Femur (tissue), 1 donor: ENCODE results near the gene GOLGA8R.
"Not testable (repeated sequence)": the region's sequence is repeated elsewhere in the genome, so short reads cannot be mapped to it uniquely, and the experiment has no call there.

ENCODE experiments used
- DNase-seq: peaks from one replicate; pipeline ENCODE4 v3.0.0-alpha.2; 2017

Gene GOLGA8R, protein sequence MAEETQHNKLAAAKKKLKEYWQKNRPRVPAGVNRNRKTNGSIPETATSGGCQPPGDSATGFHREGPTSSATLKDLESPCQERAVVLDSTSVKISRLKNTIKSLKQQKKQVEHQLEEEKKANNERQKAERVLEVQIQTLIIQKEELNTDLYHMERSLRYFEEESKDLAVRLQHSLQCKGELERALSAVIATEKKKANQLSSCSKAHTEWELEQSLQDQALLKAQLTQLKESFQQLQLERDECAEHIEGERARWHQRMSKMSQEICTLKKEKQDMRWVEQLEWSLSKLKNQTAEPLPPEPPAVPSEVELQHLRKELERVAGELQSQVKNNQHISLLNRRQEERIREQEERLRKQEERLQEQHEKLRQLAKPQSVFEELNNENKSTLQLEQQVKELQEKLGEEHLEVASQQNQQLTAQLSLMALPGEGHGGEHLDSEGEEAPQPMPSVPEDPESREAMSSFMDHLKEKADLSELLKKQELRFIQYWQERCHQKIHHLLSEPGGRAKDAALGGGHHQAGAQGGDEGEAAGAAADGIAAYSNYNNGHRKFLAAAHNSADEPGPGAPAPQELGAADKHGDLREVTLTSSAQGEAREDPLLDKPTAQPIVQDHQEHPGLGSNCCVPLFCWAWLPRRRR

GRCh38 chr15:30414160-30414559 is at the start of gene GOLGA8R:
Gene GOLGA8R (minus strand): TSS chr15:30414260. CDS start chr15:30414162, 98 bp downstream.
- not testable (repeated sequence) for DNase-seq

DNA sequence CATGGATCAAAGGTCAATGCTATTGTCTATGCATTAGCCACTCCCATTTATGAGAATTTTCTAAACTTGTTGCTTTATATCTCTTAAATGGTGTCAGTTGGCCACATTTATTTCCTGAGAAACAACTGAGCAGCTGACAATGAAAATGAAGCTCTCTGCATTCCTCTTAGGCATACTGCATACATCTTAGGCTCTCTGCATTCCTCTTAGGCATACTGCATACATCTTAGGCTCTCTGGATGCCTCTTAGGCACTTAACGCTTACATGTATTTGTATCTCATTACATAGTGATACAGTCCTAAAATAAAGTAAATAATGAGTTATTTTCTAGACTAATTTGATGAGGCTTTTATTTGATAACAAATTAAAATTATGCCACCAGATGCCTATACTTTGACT is 49.8 kb upstream of the GOLGA8R start:
- DNase-seq: not testable (repeated sequence)

DNA sequence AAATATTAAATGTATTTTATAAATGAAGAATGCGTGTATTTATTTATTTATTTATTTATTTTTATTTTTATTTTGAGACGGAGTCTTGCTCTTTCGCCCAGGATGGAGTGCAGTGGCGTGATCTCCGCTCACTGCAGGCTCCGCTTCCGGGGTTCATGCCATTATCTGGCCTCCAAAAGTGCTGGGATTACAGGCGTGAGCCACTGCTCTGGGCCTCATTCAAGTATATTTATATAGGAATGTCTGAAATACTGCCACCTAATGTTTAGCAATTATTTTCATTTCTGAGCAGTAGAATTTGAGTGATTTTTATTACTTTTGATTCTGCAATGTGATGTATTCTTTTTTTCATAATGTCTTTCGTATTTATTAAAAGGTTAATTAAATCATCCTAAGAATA is 48.1 kb upstream of the GOLGA8R start:
- DNase-seq: not testable (repeated sequence)

GRCh38 chr15:30452702-30453101 is 38.6 kb upstream of the GOLGA8R start:
- not testable (repeated sequence) for DNase-seq

DNA sequence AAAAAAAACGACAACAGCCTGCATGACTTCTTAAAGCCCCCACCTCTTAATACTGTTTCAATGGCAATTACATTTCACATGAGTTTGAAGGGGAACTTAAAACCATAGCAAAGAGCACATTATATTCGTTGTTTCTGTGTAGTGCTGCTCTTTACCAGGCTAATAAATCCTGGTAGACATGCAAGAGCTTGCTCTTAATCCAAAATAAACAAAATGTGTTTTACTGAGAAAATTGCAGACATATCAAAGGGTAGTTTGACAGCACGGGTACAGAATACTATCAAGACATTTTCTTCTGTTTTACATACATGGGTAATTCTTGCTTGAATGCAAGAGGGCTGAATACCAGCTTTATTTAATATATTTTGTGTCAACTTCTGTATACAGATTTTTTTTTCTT is 24.3 kb upstream of the GOLGA8R start:
- not testable (repeated sequence) for DNase-seq

GRCh38 chr15:30435878-30436277 is 21.8 kb upstream of the GOLGA8R start:
- DNase-seq: not testable (repeated sequence)

GRCh38 chr15:30420723-30421122 is 6.7 kb upstream of the GOLGA8R start:
- not testable (repeated sequence) for DNase-seq

- DNase-seq: peak; percentile 2
Measured at GRCh38 chr15:30407636-30408035, 6.4 kb downstream of the GOLGA8R start.

DNA sequence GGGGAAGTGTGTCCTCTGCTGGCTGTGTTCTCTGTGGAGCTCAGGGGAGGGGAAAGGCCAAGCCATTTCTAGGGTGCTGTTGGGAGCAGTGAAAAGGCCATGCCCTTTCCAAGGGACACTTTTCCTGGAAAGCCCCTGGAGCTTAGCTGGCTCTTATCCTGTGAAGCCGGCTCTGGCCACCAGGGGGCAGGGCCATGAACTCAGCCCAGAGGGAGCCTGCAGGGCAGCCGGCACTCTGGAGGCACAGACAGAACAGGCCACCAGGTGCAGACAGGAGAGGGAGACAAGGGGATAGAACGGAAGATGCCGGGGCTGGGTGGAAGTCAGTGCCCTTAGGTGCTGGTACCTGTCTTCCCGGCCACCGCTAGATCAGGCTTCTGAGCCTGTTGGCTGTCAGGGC is 15.1 kb downstream of the GOLGA8R start:
- DNase-seq: not testable (repeated sequence)

- DNase-seq: not testable (repeated sequence)
Measured at GRCh38 chr15:30393664-30393991, 20.4 kb downstream of the GOLGA8R start.

GRCh38 chr15:30392766-30393663 is 21.0 kb downstream of the GOLGA8R start, which contains the start of gene CHRFAM7A:
Gene CHRFAM7A (minus strand): TSS chr15:30393540. CDS start chr15:30383351, 10,189 bp downstream.
- DNase-seq: not testable (repeated sequence)

GRCh38 chr15:30386318-30386887 is 27.7 kb downstream of the GOLGA8R start:
- DNase-seq: not testable (repeated sequence)

GRCh38 chr15:30377082-30377413 is 37.0 kb downstream of the GOLGA8R start:
- DNase-seq: not testable (repeated sequence)

- DNase-seq: not testable (repeated sequence)
Measured at GRCh38 chr15:30376375-30377081, 37.5 kb downstream of the GOLGA8R start.

- DNase-seq: peak; percentile 4
Measured at GRCh38 chr15:30375872-30376271, 38.2 kb downstream of the GOLGA8R start.

DNA sequence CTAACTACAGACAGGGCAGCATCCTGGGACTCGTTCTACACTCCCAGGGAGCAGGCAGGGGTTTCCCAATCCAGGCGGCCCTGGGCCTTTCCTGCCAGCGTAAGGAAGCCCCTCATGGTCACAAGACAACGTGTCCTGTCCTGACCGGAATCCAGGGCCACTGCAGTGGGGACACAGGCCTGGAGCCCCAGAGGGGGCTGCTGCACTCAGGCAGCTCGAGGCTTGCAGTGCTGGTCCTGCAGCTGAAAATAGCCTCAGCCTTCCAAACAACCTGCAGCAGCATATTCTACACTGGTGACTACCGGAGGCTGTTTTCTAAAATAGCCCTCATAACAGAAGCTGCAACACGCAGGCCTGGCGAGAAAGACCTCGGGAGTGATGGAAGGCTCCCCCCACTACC is 39.2 kb downstream of the GOLGA8R start:
- not testable (repeated sequence) for DNase-seq

- not testable (repeated sequence) for DNase-seq
Measured at GRCh38 chr15:30368271-30368670, 45.8 kb downstream of the GOLGA8R start.

DNA sequence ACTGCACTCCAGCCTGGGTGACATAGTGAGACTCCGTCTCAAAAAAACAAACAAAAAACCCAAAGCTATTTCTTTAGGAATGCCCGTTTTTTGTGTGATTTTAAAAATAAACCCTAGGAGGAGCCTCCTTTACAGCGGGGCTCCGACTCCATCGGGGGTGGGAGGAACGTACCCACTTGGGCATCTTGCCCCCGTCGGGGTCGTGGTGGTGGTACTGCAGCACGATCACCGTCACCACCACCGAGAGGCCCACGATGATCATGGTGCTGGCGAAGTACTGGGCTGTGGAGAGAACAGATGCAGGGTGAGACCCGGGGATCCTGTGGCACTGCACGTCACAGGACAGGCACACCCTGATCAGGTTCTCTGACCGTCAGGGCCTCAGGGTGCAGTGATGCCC is 46.8 kb downstream of the GOLGA8R start:
- peak; percentile 3 for DNase-seq

DNA sequence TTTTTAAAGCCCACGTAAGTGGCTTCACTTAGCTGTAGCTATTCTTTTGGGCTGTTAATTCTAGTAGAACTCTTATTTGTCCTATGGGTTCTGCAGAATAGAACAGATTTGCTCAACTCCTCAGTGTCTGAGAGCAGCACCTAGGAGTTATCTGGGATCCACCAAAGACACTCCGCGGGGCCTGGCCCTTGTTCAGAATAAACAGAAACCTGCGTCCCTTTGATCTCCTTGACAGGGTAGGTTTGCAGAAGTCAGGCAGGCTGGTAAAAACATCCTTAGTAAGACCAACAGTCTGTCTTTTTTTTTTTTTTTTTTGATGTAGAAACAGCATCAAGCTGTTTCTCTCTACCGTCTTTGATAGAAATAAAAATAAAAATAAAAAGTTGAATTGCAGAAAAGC is 52.7 kb downstream of the GOLGA8R start:
- DNase-seq: not testable (repeated sequence)

DNA sequence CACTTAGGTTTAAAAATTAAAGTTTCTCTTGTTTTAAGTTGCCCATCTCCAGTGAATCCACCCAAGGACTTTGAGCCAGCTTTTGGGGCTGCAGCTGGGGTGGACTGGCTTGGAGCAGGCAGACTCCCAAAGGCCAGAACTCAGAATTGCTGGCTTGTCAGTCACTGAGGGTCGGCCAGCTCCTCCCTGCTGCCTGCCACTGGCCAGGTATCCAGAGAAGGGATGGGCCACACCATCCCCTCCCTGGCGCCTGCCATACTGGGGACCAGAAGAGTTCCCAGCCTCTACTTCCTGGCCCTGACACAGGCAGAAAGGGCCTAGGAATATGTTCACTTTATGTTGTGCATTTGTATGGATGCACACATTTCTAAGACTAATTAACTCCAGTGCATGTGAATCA is 53.1 kb downstream of the GOLGA8R start:
- not testable (repeated sequence) for DNase-seq

- not testable (repeated sequence) for DNase-seq
Measured at GRCh38 chr15:30355043-30355442, 59.0 kb downstream of the GOLGA8R start.
